Glutamatergic neuron (in vitro differentiated cells): ENCODE data around the gene SCLT1. TPM values are rescaled to one million over a fixed set of nuclear protein-coding genes. Genes with fewer than 3 reads are reported as not detected.
A peak's percentile ranks its signal among the peaks of the same experiment; 100 is the strongest.

Experiments
- DNase-seq: peaks from one replicate; pipeline ENCODE4 v3.0.0; 2022
- H3K27ac Mint-ChIP-seq: one replicate; pipeline ENCODE4 v1.8.0; 2020; ENCODE audit warnings: mild to moderate bottlenecking, mixed read lengths, inconsistent platforms; ENCODE audit not compliant: unreplicated experiment
- H3K27me3 Mint-ChIP-seq: one replicate; pipeline ENCODE4 v1.8.0; 2020; ENCODE audit warnings: mild to moderate bottlenecking, moderate library complexity, mixed read lengths, inconsistent platforms; ENCODE audit not compliant: unreplicated experiment
- H3K36me3 Mint-ChIP-seq: one replicate; pipeline ENCODE4 v1.8.0; 2020; ENCODE audit warnings: mild to moderate bottlenecking, mixed read lengths, inconsistent platforms; ENCODE audit not compliant: unreplicated experiment
- H3K4me1 Mint-ChIP-seq: one replicate; pipeline ENCODE4 v1.8.0; 2020; ENCODE audit warnings: mild to moderate bottlenecking, low read depth, mixed read lengths, inconsistent platforms; ENCODE audit not compliant: unreplicated experiment
- H3K4me3 Mint-ChIP-seq: one replicate; pipeline ENCODE4 v1.8.0; 2020; ENCODE audit warnings: mild to moderate bottlenecking, mixed read lengths, inconsistent platforms; ENCODE audit not compliant: unreplicated experiment
- H3K9me3 Mint-ChIP-seq: one replicate; pipeline ENCODE4 v1.8.0; 2020; ENCODE audit warnings: mild to moderate bottlenecking, moderate library complexity, mixed read lengths, inconsistent platforms; ENCODE audit not compliant: unreplicated experiment
- long read RNA-seq: library from polyadenylated mRNA; unstranded; transcript quantifications from one replicate; pipeline ENCODE4 v2.0.0, GENCODE V29; 2020; ENCODE audit not compliant: unreplicated experiment
- total RNA-seq: library from RNA; stranded (reverse); fragmentation: NEBNext Ultra II Directional; extraction: Animal tissue kit (Norgen Biotek cat#: 25700); gene quantifications from one replicate; pipeline ENCODE4 v1.2.1, GENCODE V29; 2021; ENCODE audit not compliant: unreplicated experiment
- TF ChIP-seq, protein P1 (sequence below): fragments of 200-600 bp; sonication (generic); IDR thresholded peaks from one replicate; pipeline ENCODE4 v1.5.0; 2021; ENCODE audit not compliant: partially characterized antibody, unreplicated experiment

The SCLT1 gene
- total RNA-seq = 15.6 TPM
- long read RNA-seq, partial matches to known transcripts = 1 of 5 reads
- long read RNA-seq, other reads (novel, unspliced or antisense) = 0 of 5 reads

DNA sequence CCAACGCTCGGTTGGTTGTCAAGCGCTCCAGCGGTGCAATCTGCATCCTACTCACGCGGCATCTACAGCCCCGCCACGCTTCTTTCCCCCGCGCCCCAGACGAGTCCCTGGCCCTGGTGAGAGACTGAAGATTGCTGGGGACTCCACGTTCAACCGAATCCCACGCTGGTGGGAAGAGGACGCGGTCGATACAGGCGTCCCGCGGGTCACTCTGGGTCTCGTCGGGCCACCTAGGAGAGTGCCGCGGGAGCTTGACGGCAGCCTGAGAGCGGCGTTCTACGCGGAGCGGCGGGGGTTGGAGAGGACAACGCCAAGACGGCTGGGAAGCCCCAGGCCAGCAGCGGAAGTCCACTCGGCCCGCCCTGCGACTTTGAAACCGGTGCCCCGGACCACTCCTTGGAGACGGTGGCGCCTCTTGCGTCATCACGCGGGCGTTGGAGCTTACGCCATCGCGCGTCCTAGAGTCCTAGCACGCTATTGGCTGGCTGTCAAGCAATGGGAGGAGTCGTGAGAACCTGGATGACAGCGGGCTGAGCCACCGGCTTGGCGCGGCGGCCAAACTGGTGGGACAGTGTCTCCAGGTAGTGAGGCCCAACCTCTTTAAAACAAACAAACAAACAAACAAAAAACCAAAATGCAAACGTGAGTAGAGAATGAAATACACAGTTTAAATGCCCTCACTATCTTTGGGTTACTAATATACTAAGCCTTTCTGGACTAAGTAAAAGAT lies at the start of gene SCLT1:
SCLT1 (minus strand) TSS at position 349 of the 730 bp plus-strand sequence. CDS start 436 bp downstream, outside the sequence.
- H3K4me3 Mint-ChIP-seq = peak within 1 kb of the TSS; percentile 61
- no peak within 1 kb of the TSS for H3K27ac Mint-ChIP-seq

DNA sequence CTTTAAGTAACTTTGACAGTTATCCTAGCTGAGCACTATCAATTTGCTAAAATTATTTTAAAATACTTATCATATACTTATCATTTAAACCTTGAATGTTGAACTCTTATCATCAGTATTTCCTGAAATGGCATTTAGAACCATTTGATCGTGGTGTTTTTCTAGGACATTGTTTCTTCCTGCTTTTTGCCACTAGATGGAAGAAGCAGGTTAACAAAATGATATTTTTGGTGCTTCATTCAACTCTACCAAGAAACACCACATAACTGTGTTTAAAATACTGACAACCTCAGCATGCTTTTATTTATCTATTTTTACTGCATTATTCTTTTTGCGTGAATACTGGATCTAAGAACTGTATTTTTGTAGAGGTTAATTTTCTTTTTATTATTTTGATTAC lies 47.2 kb upstream of the SCLT1 start:
- no peak overlapping the region for H3K4me3 Mint-ChIP-seq
- TF ChIP-seq, protein P1, sequence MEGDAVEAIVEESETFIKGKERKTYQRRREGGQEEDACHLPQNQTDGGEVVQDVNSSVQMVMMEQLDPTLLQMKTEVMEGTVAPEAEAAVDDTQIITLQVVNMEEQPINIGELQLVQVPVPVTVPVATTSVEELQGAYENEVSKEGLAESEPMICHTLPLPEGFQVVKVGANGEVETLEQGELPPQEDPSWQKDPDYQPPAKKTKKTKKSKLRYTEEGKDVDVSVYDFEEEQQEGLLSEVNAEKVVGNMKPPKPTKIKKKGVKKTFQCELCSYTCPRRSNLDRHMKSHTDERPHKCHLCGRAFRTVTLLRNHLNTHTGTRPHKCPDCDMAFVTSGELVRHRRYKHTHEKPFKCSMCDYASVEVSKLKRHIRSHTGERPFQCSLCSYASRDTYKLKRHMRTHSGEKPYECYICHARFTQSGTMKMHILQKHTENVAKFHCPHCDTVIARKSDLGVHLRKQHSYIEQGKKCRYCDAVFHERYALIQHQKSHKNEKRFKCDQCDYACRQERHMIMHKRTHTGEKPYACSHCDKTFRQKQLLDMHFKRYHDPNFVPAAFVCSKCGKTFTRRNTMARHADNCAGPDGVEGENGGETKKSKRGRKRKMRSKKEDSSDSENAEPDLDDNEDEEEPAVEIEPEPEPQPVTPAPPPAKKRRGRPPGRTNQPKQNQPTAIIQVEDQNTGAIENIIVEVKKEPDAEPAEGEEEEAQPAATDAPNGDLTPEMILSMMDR = no peak
- DNase-seq = no peak
- H3K4me1 Mint-ChIP-seq = no peaks in the 10 kb centered on the region
- no peaks in the 10 kb centered on the region for H3K27me3 Mint-ChIP-seq
- peaks cover 3% of the 10 kb centered on the region for H3K9me3 Mint-ChIP-seq
- H3K36me3 Mint-ChIP-seq = no peaks in the 10 kb centered on the region
- H3K27ac Mint-ChIP-seq = no peak overlapping the region

More for the DNA sequence above, at the start of gene SCLT1:
- H3K36me3 Mint-ChIP-seq = no peaks in the 10 kb centered on the region
- no peaks in the 10 kb centered on the region for H3K4me1 Mint-ChIP-seq
- DNase-seq = peak; percentile 99
- TF ChIP-seq, protein P1 = no peak
- no peaks in the 10 kb centered on the region for H3K27me3 Mint-ChIP-seq
- H3K9me3 Mint-ChIP-seq = no peaks in the 10 kb centered on the region

DNA sequence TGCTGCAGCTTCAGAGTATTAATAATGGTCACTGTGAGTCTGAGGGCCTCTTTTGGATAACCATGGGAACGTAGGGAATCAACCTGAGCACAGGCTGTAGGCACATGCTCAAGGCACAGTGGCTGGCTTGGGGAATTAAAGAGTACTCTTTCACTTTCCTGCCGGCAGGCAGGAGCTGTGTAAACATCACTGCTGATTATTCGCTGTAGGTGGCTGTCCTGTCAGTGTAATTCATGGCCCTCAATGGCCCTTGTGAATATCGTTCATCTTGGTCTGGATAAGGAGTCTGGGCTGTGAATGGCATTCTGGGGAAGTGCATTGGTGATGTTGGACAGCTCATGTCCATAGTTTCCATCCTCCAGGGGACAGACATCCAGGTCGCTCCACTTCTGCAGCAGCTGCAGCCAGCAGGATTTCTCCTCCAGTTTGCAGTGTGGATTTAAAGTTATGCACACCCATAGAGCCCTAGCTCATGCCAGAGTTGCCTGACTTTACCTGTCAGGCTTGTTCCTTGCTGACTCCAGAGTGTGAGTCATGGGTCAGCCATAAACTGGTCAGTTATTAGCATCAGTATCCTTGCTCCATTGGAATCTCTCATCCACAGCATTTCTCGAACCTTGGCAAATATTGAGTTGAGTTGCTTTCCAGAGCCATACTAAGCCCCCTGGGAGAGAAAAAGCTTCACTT lies 45.6 kb upstream of the SCLT1 start:
- peaks cover 6% of the 10 kb centered on the region for H3K9me3 Mint-ChIP-seq
- DNase-seq = no peak
- H3K27ac Mint-ChIP-seq = no peak overlapping the region
- no peaks in the 10 kb centered on the region for H3K4me1 Mint-ChIP-seq
- no peak overlapping the region for H3K4me3 Mint-ChIP-seq
- TF ChIP-seq, protein P1 = no peak
- H3K36me3 Mint-ChIP-seq = no peaks in the 10 kb centered on the region
- H3K27me3 Mint-ChIP-seq = no peaks in the 10 kb centered on the region

DNA sequence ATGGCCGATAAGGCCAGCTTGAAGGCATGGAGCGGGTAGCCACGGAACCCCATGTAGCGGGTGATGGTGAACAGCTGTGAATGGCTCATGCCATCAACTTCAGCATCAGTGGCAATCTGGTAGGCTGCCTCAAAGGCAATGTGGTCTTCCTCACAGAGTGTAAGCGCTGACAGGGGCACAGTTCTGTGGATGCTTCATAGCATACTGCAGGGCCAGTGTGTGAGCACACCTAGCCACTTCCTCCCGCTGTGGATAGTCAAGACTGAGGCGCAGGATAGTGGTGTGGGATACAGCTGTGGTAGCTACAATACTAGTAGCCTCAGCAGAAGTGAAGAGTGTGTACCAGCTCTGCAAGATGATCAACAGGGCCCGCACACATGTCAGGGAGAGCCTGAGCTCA lies 43.1 kb upstream of the SCLT1 start:
- Mint-ChIP-seq H3K4me3 (no peak overlapping the region), H3K4me1 (no peaks in the 10 kb centered on the region), H3K27me3 (peaks cover 2% of the 10 kb centered on the region), H3K36me3 (no peaks in the 10 kb centered on the region), H3K27ac (no peak overlapping the region), H3K9me3 (peaks cover 6% of the 10 kb centered on the region)
- TF ChIP-seq, protein P1 = no peak
- no peak for DNase-seq

DNA sequence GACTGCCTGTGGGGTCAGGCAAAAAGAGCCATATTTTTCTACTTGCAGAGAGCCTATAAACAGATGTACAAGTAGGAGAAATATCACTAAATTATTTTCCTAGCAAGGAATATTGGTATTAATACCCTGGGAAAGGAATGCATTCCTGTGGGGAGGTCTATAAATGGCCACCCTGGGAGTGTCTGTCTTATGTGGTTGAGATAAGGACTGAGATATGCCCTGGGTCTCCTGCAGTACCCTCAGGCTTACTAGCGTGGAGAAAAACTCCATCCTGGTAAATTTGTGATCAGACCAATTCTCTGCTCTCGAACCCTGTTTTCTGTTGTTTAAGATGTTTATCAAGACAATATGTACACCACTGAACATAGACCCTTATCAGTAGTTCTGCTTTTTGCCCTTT lies 38.0 kb upstream of the SCLT1 start:
- Mint-ChIP-seq H3K27ac (no peak overlapping the region), H3K36me3 (no peaks in the 10 kb centered on the region), H3K4me3 (no peak overlapping the region), H3K4me1 (no peaks in the 10 kb centered on the region), H3K27me3 (peaks cover 2% of the 10 kb centered on the region), H3K9me3 (peaks cover 3% of the 10 kb centered on the region)
- TF ChIP-seq, protein P1 = no peak
- DNase-seq = no peak
